HepG2 (cell line): ENCODE results near the gene ATP6V1F. TPM values are rescaled to one million over a fixed set of nuclear protein-coding genes. Genes with fewer than 3 reads are reported as not detected.

Source experiments
- CSRNP1 ChIP-seq: sonication (generic); formaldehyde crosslinking; IDR thresholded peaks from 2 replicates; pipeline ENCODE4 v1.8.1; 2023; ENCODE audit warnings: mild to moderate bottlenecking, missing genetic modification reagents
- DZIP1 ChIP-seq: sonication (generic); formaldehyde crosslinking; IDR thresholded peaks from 2 replicates; pipeline ENCODE4 v1.5.0; 2020; ENCODE audit warnings: mild to moderate bottlenecking, missing genetic modification reagents
- GTF3A ChIP-seq: sonication (generic); formaldehyde crosslinking; conservative IDR thresholded peaks from 2 replicates; pipeline ENCODE4 v1.4.0; 2020; ENCODE audit warnings: mild to moderate bottlenecking, missing genetic modification reagents
- HOMEZ ChIP-seq: IDR thresholded peaks from 2 replicates; pipeline ENCODE4 v1.6.1; 2016; ENCODE audit warnings: low read depth
- IRF9 ChIP-seq: sonication (generic); formaldehyde crosslinking; IDR thresholded peaks from 2 replicates; pipeline ENCODE4 v1.8.0; 2022; ENCODE audit warnings: missing genetic modification reagents, mild to moderate bottlenecking, borderline replicate concordance
- KLF6 ChIP-seq: IDR thresholded peaks from 2 replicates; pipeline ENCODE4 v1.8.0; 2016; ENCODE audit warnings: missing biosample characterization, missing genetic modification reagents
- NFKBIZ ChIP-seq: IDR thresholded peaks from 2 replicates; pipeline ENCODE4 v1.6.1; 2018; ENCODE audit warnings: missing genetic modification reagents, missing compliant biosample characterization
- PBX3 ChIP-seq: sonication (generic); formaldehyde crosslinking; IDR thresholded peaks from 2 replicates; pipeline ENCODE4 v1.8.1; 2023; ENCODE audit warnings: missing genetic modification reagents, inconsistent platforms, borderline replicate concordance
- PITX1 ChIP-seq: sonication (generic); formaldehyde crosslinking; IDR thresholded peaks from 2 replicates; pipeline ENCODE4 v1.5.1; 2020; ENCODE audit warnings: mild to moderate bottlenecking, missing genetic modification reagents
- ZNF607 ChIP-seq: sonication (generic); formaldehyde crosslinking; IDR thresholded peaks from 2 replicates; pipeline ENCODE4 v1.5.1; 2020; ENCODE audit warnings: missing genetic modification reagents, mild to moderate bottlenecking, borderline replicate concordance
- ZNF737 ChIP-seq: sonication (generic); formaldehyde crosslinking; IDR thresholded peaks from 2 replicates; pipeline ENCODE4 v1.5.0; 2020; ENCODE audit warnings: missing genetic modification reagents, mild to moderate bottlenecking, borderline replicate concordance
- ZNF841 ChIP-seq: sonication (generic); formaldehyde crosslinking; IDR thresholded peaks from 2 replicates; pipeline ENCODE4 v1.8.1; 2023; ENCODE audit warnings: missing genetic modification reagents, borderline replicate concordance
- polyA plus RNA-seq, 8 experiments: library from polyadenylated mRNA; depleted of rRNA in 3 of 8; stranded (reverse) in 7 of 8; unstranded in 1 of 8; fragments of >200 nt; fragmentation: Illumina TruSeq in 4 of 8; extraction: Trizol in 4 of 8; gene quantifications; 2 replicates each; pipeline versions ENCODE4 v1.2.1 to v1.2.3, GENCODE V29; 2011 to 2016; ENCODE audit warnings: low read depth in 4 of 8, missing spikeins in 1 of 8, mixed read lengths in 1 of 8; ENCODE audit not compliant: insufficient read depth in 1 of 8
- total RNA-seq, 5 experiments: library from RNA; depleted of rRNA; stranded (reverse); fragments of >200 nt; fragmentation: Illumina TruSeq; extraction: Trizol; gene quantifications; 2 replicates each; pipeline ENCODE4 v1.2.3, GENCODE V29; 2016; ENCODE audit warnings: low read depth in 1 of 5
- TF ChIP-seq, protein P1 (sequence below): sonication (generic); formaldehyde crosslinking; IDR thresholded peaks from 2 replicates; pipeline ENCODE4 v1.5.0; 2020; ENCODE audit warnings: missing genetic modification reagents
- TF ChIP-seq, protein P2 (sequence below): sonication (generic); formaldehyde crosslinking; IDR thresholded peaks from 2 replicates; pipeline ENCODE4 v1.4.0; 2020; ENCODE audit warnings: mild to moderate bottlenecking, missing genetic modification reagents
- TF ChIP-seq, protein P3 (sequence below): sonication (generic); formaldehyde crosslinking; IDR thresholded peaks from 2 replicates; pipeline ENCODE4 v1.4.0; 2020; ENCODE audit warnings: mild to moderate bottlenecking, missing genetic modification reagents

Gene ATP6V1F
- total and polyA plus RNA-seq, 2 of the 13 experiments (the other 11 are each of a cell fraction or from before 2014, with no cell fraction given): 87.2 to 132 TPM

DNA sequence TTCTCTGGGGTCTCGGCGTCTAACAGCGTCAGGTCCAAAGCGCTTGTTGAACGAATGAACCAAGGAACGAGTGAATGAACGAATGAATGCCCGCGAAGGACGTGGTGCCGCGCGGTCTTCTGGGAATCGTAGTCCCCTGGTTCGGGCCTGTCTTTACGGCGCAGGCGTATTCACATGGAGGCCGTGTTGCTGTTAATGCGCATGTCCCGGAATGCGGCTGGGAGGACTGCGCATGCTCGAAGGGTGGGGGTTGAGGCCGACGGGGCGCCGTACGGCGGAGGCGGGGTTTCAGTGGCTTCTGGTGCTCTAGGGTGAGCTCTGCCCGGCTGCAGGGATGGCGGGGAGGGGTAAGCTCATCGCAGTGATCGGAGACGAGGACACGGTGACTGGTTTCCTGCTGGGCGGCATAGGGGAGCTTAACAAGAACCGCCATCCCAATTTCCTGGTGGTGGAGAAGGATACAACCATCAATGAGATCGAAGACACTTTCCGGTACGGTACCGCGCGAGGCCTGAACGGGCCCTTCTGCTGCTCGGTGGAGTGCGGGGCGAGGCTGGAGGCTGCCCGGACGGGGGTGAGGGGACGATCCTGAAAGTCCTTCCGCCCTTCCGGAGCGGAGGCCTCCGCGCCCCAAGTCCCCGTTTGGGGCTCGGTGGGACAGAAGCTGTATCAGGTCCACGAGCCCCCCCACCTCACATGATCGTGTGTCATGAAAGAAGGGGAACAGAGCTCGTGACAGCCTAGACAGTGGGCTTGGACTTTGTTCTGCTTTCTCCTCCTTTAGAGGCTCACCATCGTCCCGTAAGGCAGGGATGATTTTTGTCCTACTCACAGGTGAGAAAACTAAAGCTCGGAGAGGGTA lies at the start of gene ATP6V1F (continued):
- TF ChIP-seq DZIP1 (CRISPR knock-in tag): no peak
- peak; percentile 58; the same call in 1 of the 2 replicates for TF ChIP-seq IRF9 (CRISPR knock-in tag)
- TF ChIP-seq PITX1 (CRISPR knock-in tag): no peak
- TF ChIP-seq, protein P1, sequence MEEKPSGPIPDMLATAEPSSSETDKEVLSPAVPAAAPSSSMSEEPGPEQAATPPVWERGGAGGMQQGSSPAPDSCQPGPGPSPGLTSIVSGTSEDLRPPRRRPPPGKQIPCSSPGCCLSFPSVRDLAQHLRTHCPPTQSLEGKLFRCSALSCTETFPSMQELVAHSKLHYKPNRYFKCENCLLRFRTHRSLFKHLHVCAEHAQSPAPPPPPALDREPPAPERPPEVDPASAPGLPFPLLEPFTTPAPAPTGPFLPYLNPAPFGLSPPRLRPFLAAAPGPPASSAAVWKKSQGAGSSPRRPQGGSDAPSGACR (CRISPR knock-in tag): no peak
- TF ChIP-seq, protein P2, sequence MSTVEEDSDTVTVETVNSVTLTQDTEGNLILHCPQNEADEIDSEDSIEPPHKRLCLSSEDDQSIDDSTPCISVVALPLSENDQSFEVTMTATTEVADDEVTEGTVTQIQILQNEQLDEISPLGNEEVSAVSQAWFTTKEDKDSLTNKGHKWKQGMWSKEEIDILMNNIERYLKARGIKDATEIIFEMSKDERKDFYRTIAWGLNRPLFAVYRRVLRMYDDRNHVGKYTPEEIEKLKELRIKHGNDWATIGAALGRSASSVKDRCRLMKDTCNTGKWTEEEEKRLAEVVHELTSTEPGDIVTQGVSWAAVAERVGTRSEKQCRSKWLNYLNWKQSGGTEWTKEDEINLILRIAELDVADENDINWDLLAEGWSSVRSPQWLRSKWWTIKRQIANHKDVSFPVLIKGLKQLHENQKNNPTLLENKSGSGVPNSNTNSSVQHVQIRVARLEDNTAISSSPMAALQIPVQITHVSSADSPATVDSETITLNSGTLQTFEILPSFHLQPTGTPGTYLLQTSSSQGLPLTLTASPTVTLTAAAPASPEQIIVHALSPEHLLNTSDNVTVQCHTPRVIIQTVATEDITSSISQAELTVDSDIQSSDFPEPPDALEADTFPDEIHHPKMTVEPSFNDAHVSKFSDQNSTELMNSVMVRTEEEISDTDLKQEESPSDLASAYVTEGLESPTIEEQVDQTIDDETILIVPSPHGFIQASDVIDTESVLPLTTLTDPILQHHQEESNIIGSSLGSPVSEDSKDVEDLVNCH (CRISPR knock-in tag): 0 out of 2 replicates have a peak, but pooled peaks have one; percentile 52
- TF ChIP-seq PBX3 (CRISPR knock-in tag): no peak
- peak; percentile 35; the same call in 1 of the 2 replicates for TF ChIP-seq CSRNP1 (CRISPR knock-in tag)
- TF ChIP-seq, protein P3, sequence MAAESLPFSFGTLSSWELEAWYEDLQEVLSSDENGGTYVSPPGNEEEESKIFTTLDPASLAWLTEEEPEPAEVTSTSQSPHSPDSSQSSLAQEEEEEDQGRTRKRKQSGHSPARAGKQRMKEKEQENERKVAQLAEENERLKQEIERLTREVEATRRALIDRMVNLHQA (CRISPR knock-in tag): no peak
- no peak for TF ChIP-seq KLF6
- 0 out of 2 replicates have a peak, but pooled peaks have one; percentile 11 for TF ChIP-seq HOMEZ
- TF ChIP-seq GTF3A: no peak
- TF ChIP-seq ZNF841: no peak
- no peak for TF ChIP-seq ZNF737 (CRISPR knock-in tag)
- peak; percentile 68; the same call in 1 of the 2 replicates for TF ChIP-seq ZNF607 (CRISPR knock-in tag)
- TF ChIP-seq NFKBIZ (CRISPR knock-in tag): no peak; the same call in 1 of the 2 replicates
